ENCODE results near the gene SRXN1. TPM values are rescaled to one million over a fixed set of nuclear protein-coding genes. Genes with fewer than 3 reads are reported as not detected.
"Not testable (repeated sequence)": the region's sequence is repeated elsewhere in the genome, so short reads cannot be mapped to it uniquely, and the experiment has no call there.

SRXN1 gene
- total and polyA plus RNA-seq, 7 experiments from 2014 or later: 0.12 to 14.8 (median 0.84) TPM

DNA sequence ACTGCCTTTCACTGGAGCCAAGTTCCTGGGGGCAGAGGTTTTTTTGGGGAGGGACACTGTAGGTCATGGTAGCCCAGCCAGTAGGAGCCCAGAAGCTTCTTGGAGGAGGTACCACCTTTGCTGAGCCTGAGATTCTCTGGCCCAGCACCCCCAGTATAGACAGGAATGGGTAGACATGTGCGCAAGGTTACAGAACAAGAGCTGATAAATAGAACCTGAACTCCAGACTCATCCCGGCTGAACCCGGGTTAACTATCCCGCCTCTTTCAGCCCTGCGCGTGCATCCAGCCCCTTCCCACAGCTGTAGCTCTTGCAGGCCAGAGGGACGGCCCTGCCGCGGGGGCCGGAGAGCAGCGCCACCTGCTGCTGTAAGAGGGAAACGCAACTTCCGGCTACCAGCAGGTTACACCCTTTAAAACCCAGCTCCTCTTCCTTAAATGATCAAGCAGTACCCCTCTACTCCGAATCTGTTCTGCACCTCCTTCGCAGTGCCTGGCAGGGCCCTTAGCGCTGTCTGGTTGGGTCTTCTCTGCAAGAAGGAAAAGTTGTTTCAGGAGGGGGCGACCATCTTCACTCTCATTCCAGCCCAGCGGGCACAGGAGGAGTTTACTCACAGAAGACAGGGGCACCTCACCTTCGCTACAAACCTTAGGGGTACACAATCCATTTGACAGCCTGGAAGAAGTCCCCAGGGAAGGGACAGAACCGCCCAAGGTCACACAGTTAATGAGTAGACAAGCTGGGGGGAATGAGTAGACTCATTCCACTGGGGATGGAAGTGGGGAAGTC lies 7.5 kb downstream of the SRXN1 start:
- Mint-ChIP-seq H3K4me1 (peaks cover 0 to 18% (median 15%) of the 10 kb centered on the region in 7 donors), H3K4me3 (no peak overlapping the region), H3K9me3 (peaks cover 0 to 4% (median 0%) of the 10 kb centered on the region in 11 donors), H3K27ac (no peak overlapping the region), H3K27me3 (peaks cover 17 to 24% (median 23%) of the 10 kb centered on the region in 5 donors), H3K36me3 (peaks cover 0 to 23% (median 4%) of the 10 kb centered on the region in 5 donors)
- H3K9me3 ChIP-seq (ENCODE audit: control insufficient read depth in 2 of 3, low read length in 3 of 3): no peaks in the 10 kb centered on the region
- H3K4me1 ChIP-seq (ENCODE audit: control insufficient read depth in 2 of 2, insufficient read depth in 2 of 2, low read length in 2 of 2): no peaks in the 10 kb centered on the region
- peak; percentile 83 for ATAC-seq
- POLR2A ChIA-PET: no interaction called here
- H3K4me3 ChIP-seq (ENCODE audit: low read length): no peak overlapping the region
- peak; percentile 28 to 79 (median 51) for DNase-seq
- no peaks in the 10 kb centered on the region for H3K36me3 ChIP-seq (ENCODE audit: control insufficient read depth in 2 of 3, insufficient read depth in 3 of 3, low read length in 3 of 3)
- H3K27me3 ChIP-seq (ENCODE audit: control insufficient read depth in 2 of 2, insufficient read depth in 2 of 2, low read length in 2 of 2): peaks cover 0 to 11% of the 10 kb centered on the region in 2 donors
- no peak overlapping the region for H3K27ac ChIP-seq (ENCODE audit: low read depth, low read length)
- intact Hi-C loops (cut with micrococcal nuclease): loop anchor here in 1 of 2 donors (1.0 kb wide), 2 partner anchors 84 to 291 kb away; no protein-coding TSS in a partner anchor
- CTCF ChIA-PET: interaction anchor here (0.5 to 1.1 kb wide), 7 partner anchors 11 to 293 kb away, joined by 3 to 6 read pairs (median 3); no protein-coding TSS in a partner anchor

DNA sequence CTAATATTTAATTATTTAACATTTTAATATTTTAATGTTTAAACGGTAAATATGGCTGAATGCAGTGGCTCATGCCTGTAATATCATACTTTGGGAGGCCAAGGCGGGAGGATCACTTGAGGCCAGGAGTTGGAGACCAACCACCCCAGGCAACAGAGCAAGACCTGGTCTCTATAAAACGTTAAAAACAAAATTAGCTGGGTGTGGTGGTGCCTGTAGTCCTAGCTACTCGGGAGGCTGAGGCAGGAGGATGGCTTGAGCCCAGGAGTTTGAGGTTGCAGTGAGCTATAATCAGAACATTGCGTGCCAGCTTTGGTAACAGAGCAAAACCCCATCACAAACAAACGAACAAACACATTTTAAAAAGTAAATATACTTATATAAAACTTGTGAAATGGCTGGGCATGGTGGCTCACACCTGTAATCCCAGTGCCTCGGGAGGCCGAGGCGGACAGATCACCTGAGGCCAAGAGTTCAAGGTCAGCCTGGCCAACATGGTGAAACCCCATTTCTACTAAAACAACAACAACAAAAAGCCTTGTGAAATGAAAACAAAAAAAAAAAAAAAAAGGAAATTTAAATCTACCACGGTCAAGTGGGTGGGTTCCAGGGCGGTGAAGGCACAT lies 8.2 kb downstream of the SRXN1 start:
- no peak overlapping the region for H3K4me3 ChIP-seq (ENCODE audit: low read length)
- peaks cover 0 to 19% (median 4%) of the 10 kb centered on the region in 5 donors for H3K36me3 Mint-ChIP-seq
- ChIA-PET CTCF (interaction anchor here (0.6 to 1.1 kb wide), 5 partner anchors 11 to 292 kb away, joined by 3 to 6 read pairs (median 3); no protein-coding TSS in a partner anchor), POLR2A (no interaction called here)
- peaks cover 16 to 30% (median 23%) of the 10 kb centered on the region in 5 donors for H3K27me3 Mint-ChIP-seq
- ATAC-seq: no peak
- peaks cover 0 to 11% of the 10 kb centered on the region in 2 donors for H3K27me3 ChIP-seq (ENCODE audit: control insufficient read depth in 2 of 2, insufficient read depth in 2 of 2, low read length in 2 of 2)
- H3K9me3 ChIP-seq (ENCODE audit: control insufficient read depth in 2 of 3, low read length in 3 of 3): no peaks in the 10 kb centered on the region
- H3K9me3 Mint-ChIP-seq: peaks cover 0 to 4% (median 0%) of the 10 kb centered on the region in 11 donors
- H3K27ac Mint-ChIP-seq: no peak overlapping the region
- H3K27ac ChIP-seq (ENCODE audit: low read depth, low read length): no peak overlapping the region
- DNase-seq: no peak
- intact Hi-C loops (cut with micrococcal nuclease): loop anchor here in 1 of 2 donors (1.0 kb wide), 2 partner anchors 84 to 291 kb away; no protein-coding TSS in a partner anchor
- peaks cover 0 to 18% (median 11%) of the 10 kb centered on the region in 7 donors for H3K4me1 Mint-ChIP-seq
- no peaks in the 10 kb centered on the region for H3K36me3 ChIP-seq (ENCODE audit: control insufficient read depth in 2 of 3, insufficient read depth in 3 of 3, low read length in 3 of 3)
- no peak overlapping the region for H3K4me3 Mint-ChIP-seq
- no peaks in the 10 kb centered on the region for H3K4me1 ChIP-seq (ENCODE audit: control insufficient read depth in 2 of 2, insufficient read depth in 2 of 2, low read length in 2 of 2)

DNA sequence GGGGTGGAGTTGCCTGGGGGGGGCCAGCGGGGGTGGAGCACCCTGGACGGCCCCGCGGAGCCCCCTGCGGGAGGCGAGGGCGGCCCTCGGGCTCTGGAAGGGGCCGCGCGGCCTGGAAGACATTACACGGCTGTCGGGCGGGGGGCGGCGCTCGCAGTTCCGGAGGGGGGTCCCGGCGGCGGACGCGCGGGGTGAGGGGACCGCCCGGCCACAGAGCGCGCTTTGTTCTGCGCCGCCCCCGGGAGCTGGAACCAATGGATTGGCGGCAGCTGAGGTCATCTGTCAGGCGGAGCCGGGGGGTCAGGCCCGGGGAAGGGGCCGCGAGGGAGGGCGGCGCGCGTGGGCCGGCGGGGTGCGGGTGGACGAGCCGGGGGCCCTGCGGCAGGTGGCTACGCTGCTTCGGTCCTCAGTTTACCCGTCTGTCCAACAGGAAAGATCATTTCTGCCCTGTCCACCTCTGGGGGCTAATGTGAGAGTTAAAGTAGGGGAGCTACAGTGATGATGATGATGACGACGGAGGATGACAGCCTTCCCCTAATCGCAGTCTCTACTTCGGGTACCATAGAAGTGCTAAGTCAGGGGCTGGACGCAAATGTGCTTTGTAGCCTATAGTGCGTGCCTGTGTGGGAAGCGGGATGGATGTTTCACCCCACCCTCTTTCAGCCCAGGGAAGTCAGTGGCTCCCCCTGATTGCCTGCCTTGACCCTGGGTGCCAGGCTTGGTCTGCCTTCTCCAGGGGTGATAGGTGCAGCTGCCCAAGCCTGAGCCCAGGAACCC lies 10.4 kb downstream of the SRXN1 start:
- Histone ChIP-seq H3K4me3 (ENCODE audit: low read length) (no peak overlapping the region), H3K36me3 (ENCODE audit: control insufficient read depth in 2 of 3, insufficient read depth in 3 of 3, low read length in 3 of 3) (no peaks in the 10 kb centered on the region), H3K9me3 (ENCODE audit: control insufficient read depth in 2 of 3, low read length in 3 of 3) (no peaks in the 10 kb centered on the region), H3K27me3 (ENCODE audit: control insufficient read depth in 2 of 2, insufficient read depth in 2 of 2, low read length in 2 of 2) (peaks cover 0 to 11% of the 10 kb centered on the region in 2 donors), H3K27ac (ENCODE audit: low read depth, low read length) (no peak overlapping the region), H3K4me1 (ENCODE audit: control insufficient read depth in 2 of 2, insufficient read depth in 2 of 2, low read length in 2 of 2) (no peaks in the 10 kb centered on the region)
- peaks cover 0 to 18% (median 11%) of the 10 kb centered on the region in 7 donors for H3K4me1 Mint-ChIP-seq
- no peaks in the 10 kb centered on the region for H3K9me3 Mint-ChIP-seq
- H3K27ac Mint-ChIP-seq: peak overlapping the region in 2 of 9 donors; percentile 19 to 28
- peaks cover 0 to 9% (median 0%) of the 10 kb centered on the region in 5 donors for H3K36me3 Mint-ChIP-seq
- DNase-seq (no peak), ATAC-seq (no peak)
- ChIA-PET CTCF (no interaction called here), POLR2A (no interaction called here)
- H3K4me3 Mint-ChIP-seq: peak overlapping the region in 8 of 10 donors; percentile 40 to 67 (median 59)
- intact Hi-C loops (cut with micrococcal nuclease): no loop called here
- peaks cover 16 to 34% (median 23%) of the 10 kb centered on the region in 5 donors for H3K27me3 Mint-ChIP-seq

DNA sequence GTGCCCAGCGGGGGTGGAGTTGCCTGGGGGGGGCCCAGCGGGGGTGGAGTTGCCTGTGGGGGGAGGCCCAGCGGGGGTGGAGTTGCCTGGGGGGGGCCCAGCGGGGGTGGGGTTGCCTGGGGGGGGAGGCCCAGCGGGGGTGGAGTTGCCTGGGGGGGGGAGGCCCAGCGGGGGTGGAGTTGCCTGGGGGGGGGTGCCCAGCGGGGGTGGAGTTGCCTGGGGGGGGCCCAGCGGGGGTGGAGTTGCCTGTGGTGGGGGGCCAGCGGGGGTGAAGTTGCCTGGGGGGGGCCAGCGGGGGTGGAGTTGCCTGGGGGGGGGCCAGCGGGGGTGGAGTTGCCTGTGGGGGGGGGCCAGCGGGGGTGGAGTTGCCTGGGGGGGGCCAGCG lies 11.0 kb downstream of the SRXN1 start:
- H3K4me3 Mint-ChIP-seq; H3K4me3 ChIP-seq (ENCODE audit: low read length); DNase-seq; H3K9me3 Mint-ChIP-seq; ATAC-seq; CTCF ChIA-PET; H3K36me3 ChIP-seq (ENCODE audit: control insufficient read depth in 2 of 3, insufficient read depth in 3 of 3, low read length in 3 of 3); H3K36me3 Mint-ChIP-seq; H3K27ac Mint-ChIP-seq; intact Hi-C loops (cut with micrococcal nuclease); H3K27ac ChIP-seq (ENCODE audit: low read depth, low read length); H3K4me1 ChIP-seq (ENCODE audit: control insufficient read depth in 2 of 2, insufficient read depth in 2 of 2, low read length in 2 of 2); H3K9me3 ChIP-seq (ENCODE audit: control insufficient read depth in 2 of 3, low read length in 3 of 3); POLR2A ChIA-PET: not testable (repeated sequence)
- Mint-ChIP-seq H3K4me1 (peaks cover 0 to 18% (median 11%) of the 10 kb centered on the region in 7 donors), H3K27me3 (peaks cover 16 to 37% (median 23%) of the 10 kb centered on the region in 5 donors)
- H3K27me3 ChIP-seq (ENCODE audit: control insufficient read depth in 2 of 2, insufficient read depth in 2 of 2, low read length in 2 of 2): peaks cover 0 to 11% of the 10 kb centered on the region in 2 donors

DNA sequence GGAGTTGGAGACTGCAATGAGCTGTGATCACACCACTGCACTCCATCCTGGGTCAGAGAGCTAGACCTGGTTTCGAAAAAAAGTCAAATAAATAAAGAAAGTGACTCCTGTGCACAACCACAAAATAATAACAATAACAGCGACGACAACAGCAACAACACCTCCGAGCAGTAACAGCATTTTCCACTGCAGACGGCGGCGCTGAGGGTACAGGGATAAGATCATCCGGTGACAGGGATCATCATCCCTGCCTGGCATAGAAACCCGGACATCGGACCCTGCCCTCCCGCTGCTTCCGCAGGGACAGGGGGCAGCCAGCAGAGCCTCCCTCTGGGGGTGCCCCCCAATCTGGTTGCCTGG lies 11.5 kb downstream of the SRXN1 start:
- intact Hi-C loops (cut with micrococcal nuclease): no loop called here
- Mint-ChIP-seq H3K4me3 (peak overlapping the region in 7 of 10 donors; percentile 3 to 72 (median 55)), H3K36me3 (peaks cover 0 to 4% (median 0%) of the 10 kb centered on the region in 5 donors), H3K27me3 (peaks cover 16 to 37% (median 23%) of the 10 kb centered on the region in 5 donors), H3K27ac (peak overlapping the region in 2 of 9 donors; percentile 14 to 63), H3K4me1 (peaks cover 0 to 18% (median 11%) of the 10 kb centered on the region in 7 donors), H3K9me3 (no peaks in the 10 kb centered on the region)
- no peak for ATAC-seq
- Histone ChIP-seq H3K4me3 (ENCODE audit: low read length) (no peak overlapping the region), H3K4me1 (ENCODE audit: control insufficient read depth in 2 of 2, insufficient read depth in 2 of 2, low read length in 2 of 2) (no peaks in the 10 kb centered on the region), H3K36me3 (ENCODE audit: control insufficient read depth in 2 of 3, insufficient read depth in 3 of 3, low read length in 3 of 3) (no peaks in the 10 kb centered on the region), H3K9me3 (ENCODE audit: control insufficient read depth in 2 of 3, low read length in 3 of 3) (no peaks in the 10 kb centered on the region), H3K27me3 (ENCODE audit: control insufficient read depth in 2 of 2, insufficient read depth in 2 of 2, low read length in 2 of 2) (peaks cover 0 to 11% of the 10 kb centered on the region in 2 donors), H3K27ac (ENCODE audit: low read depth, low read length) (no peak overlapping the region)
- CTCF ChIA-PET: no interaction called here
- no peak for DNase-seq
- POLR2A ChIA-PET: no interaction called here
